Frontal cortex (tissue), 4 donors: Measurements from ENCODE around the gene ASB1. TPM values are rescaled to one million over a fixed set of nuclear protein-coding genes. Genes with fewer than 3 reads are reported as not detected.
"Not testable (repeated sequence)": the region's sequence is repeated elsewhere in the genome, so short reads cannot be mapped to it uniquely, and the experiment has no call there.

Source experiments
- DNase-seq, 2 donors: peaks; one replicate each; pipeline ENCODE4 v3.0.0; 2012; ENCODE audit warnings: low spot score in 2 of 2
- FAIRE-seq: peaks from 2 replicates; lab custom pipeline; 2012; peaks lifted over from hg19 to GRCh38; lab: Jason Lieb, UNC
- total RNA-seq: library from RNA; depleted of rRNA; stranded (reverse); fragments of >200 nt; gene quantifications from one replicate; pipeline ENCODE4 v1.2.3, GENCODE V29; 2014
- donor health status: control.
- donor health status: control.
- donor health status: control.

ASB1 gene
- total RNA-seq, 1 donor from 2014 or later = 11.8 TPM

GRCh38 chr2:238440331-238440730 lies 13.6 kb downstream of the ASB1 start:
- DNase-seq = no peak
- no peak for FAIRE-seq

GRCh38 chr2:238440767-238441166 lies 14.0 kb downstream of the ASB1 start:
- no peak for DNase-seq

GRCh38 chr2:238441262-238442114 lies 14.8 kb downstream of the ASB1 start:
- DNase-seq (no peak), FAIRE-seq (no peak)

More at GRCh38 chr2:238440767-238441166, 14.0 kb downstream of the ASB1 start:
- no peak for FAIRE-seq

- FAIRE-seq = not testable (repeated sequence)
These were observed 15.5 kb downstream of the ASB1 start for GRCh38 chr2:238442257-238442656.

GRCh38 chr2:238444242-238444641 lies 17.5 kb downstream of the ASB1 start:
- FAIRE-seq = no peak
- no peak for DNase-seq

More at GRCh38 chr2:238442257-238442656, 15.5 kb downstream of the ASB1 start:
- not testable (repeated sequence) for DNase-seq

- no peak for FAIRE-seq
- DNase-seq = no peak
These were observed 18.9 kb downstream of the ASB1 start for GRCh38 chr2:238445409-238446190.

GRCh38 chr2:238446371-238446770 lies 19.6 kb downstream of the ASB1 start:
- no peak for DNase-seq
- FAIRE-seq = no peak

- DNase-seq (no peak), FAIRE-seq (no peak)
These were observed 21.6 kb downstream of the ASB1 start for GRCh38 chr2:238448031-238448955.

GRCh38 chr2:238449241-238449640 lies 22.5 kb downstream of the ASB1 start:
- FAIRE-seq = no peak
- no peak for DNase-seq

GRCh38 chr2:238449909-238450417 lies 23.2 kb downstream of the ASB1 start:
- peak in 1 of 2 donors; percentile 39 for DNase-seq

GRCh38 chr2:238450440-238450861 lies 23.7 kb downstream of the ASB1 start:
- no peak for DNase-seq
- FAIRE-seq = no peak

More at GRCh38 chr2:238449909-238450417, 23.2 kb downstream of the ASB1 start:
- no peak for FAIRE-seq

GRCh38 chr2:238453842-238454241 lies 27.1 kb downstream of the ASB1 start:
- DNase-seq (no peak), FAIRE-seq (no peak)

- no peak for FAIRE-seq
- DNase-seq = no peak
These were observed 29.7 kb downstream of the ASB1 start for GRCh38 chr2:238456449-238456848.

- DNase-seq (no peak), FAIRE-seq (no peak)
These were observed 30.5 kb downstream of the ASB1 start for GRCh38 chr2:238456970-238457926.

GRCh38 chr2:238457927-238458324 lies 31.2 kb downstream of the ASB1 start:
- DNase-seq = no peak
- FAIRE-seq = no peak

GRCh38 chr2:238458651-238459050 lies 31.9 kb downstream of the ASB1 start:
- DNase-seq = no peak
- no peak for FAIRE-seq

GRCh38 chr2:238459081-238459629 lies 32.4 kb downstream of the ASB1 start:
- FAIRE-seq = no peak
- peak; percentile 31 to 39 for DNase-seq

GRCh38 chr2:238461051-238461450 lies 34.3 kb downstream of the ASB1 start:
- no peak for DNase-seq
- no peak for FAIRE-seq
